ENCODE data around the gene FZD10.

The FZD10 gene, protein sequence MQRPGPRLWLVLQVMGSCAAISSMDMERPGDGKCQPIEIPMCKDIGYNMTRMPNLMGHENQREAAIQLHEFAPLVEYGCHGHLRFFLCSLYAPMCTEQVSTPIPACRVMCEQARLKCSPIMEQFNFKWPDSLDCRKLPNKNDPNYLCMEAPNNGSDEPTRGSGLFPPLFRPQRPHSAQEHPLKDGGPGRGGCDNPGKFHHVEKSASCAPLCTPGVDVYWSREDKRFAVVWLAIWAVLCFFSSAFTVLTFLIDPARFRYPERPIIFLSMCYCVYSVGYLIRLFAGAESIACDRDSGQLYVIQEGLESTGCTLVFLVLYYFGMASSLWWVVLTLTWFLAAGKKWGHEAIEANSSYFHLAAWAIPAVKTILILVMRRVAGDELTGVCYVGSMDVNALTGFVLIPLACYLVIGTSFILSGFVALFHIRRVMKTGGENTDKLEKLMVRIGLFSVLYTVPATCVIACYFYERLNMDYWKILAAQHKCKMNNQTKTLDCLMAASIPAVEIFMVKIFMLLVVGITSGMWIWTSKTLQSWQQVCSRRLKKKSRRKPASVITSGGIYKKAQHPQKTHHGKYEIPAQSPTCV

DNA sequence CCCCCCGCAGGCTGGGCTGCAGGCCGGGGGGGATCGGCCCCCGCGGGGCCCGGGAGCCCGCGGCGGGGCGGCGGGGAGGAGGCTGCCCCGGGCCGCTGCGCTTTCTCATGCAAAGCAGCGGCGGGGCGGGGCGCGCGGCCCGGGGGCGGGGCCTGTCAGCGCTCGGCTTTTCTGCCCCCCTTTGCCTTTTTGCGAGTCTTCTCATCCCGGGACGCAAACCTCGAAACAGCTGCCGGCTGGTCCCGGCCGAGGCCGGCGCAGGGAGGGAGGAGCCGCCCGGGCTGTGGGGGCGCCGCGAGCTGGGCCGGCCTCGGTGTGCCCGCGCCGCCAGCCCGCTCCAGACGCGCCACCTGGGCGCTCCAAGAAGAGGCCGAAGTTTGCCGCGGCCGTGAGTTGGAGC lies at the start of gene FZD10:
TSS of gene FZD10 (plus strand) at position 198 of the 400 bp plus-strand sequence. CDS start 479 bp downstream, outside the sequence.
- no peak for DNase-seq (ENCODE audit: low read depth)

DNA sequence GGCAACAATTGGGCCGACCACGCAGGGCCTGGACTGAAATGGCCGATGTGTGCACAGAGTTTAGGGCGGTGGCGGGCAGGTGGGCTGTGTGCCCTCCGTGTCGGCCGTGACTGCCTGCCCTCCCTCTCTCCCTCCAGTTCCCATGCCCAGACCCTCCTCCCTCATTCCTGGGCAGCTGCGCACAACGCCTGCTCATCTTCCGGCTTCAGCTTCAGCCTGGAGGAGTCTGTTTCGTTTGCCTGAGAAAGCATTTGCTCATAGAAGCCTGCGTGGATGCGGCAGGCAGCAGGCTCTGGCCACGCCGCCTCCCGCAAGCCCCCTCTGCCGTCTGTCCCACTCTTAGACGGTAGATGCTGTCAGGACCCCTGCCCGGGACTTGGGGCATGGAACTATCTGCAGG lies 47.3 kb upstream of the FZD10 start:
- no peak for DNase-seq (ENCODE audit: low read depth)

DNA sequence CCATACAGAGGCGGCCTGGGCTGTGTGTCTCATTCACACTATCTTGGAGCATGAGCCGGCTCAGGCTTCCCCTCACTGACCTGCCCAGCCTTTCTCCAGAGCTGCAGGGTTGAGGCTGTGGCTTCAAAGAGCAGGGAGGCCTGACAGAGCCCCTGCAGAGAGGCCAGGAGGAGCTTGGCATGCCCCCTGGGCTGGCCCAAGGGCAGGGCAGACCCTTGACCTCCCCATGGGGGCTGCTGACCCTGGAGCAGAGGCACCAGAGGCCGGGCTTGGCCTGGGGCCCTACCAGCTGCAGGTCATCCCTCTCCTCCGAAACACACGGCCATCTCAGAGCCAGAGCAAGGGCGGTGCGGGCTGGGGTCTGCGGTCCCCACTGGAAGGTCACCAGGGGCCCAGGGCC lies 46.6 kb upstream of the FZD10 start:
- DNase-seq (ENCODE audit: low read depth): no peak

DNA sequence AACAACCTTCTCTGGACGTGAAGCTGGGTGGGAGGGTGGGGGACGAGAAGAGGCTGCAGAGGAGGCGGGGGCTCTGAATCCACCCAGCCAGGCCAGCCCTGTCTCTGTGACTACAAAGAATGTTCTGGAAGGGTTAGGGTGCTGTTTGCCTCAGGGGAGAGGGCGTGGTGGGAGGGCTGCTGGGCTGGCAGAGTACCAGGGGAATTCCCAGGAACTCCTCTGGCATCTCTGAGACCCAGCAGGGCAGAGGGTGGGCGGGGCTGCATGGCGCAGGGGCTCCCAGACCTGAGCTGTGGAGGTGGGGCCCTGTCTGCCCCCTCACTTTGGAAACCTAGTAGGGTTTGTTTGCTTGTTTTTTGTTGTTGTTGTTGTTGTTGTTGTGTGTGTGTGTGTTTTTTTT lies 45.5 kb upstream of the FZD10 start:
- no peak for DNase-seq (ENCODE audit: low read depth)

DNA sequence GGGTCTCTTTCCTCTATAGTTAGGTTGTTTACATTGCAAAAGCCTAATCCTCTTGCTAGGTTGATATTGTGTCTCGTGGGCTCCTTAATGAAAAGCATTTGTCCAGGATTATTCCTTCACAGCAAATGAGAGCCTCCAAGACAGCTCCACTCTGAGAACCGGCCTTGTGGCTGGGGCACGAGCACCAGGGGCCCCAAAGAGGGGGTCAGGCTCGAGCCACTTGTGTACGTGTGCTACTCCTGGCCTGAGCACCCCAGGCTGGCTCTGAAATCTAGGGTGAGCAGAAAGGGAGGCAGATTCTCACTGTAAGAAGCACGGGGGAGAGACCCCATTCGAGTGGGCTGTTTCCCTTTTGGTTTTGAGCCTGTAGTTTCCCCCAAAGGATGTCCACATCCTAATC lies 45.0 kb upstream of the FZD10 start:
- DNase-seq (ENCODE audit: low read depth): no peak

DNA sequence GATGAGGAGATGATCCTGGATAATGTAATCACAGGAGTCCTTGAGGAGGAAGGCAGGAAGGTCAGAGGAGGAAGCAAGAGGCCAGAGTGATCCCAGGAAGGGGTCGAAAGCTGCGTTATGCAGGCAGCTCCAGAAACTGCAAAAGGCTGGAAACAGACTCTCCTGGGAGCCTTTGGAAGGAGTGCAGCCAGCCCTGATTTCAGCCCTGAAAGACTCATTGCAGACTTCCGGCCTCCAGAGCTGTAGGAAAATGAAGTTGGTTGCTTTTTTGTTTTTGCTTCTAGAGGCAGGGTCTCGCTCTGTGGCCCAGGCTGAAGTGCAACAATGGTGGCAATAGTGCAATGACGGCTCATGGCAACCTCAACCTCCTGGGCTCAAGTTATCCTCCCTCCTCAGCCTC lies 44.6 kb upstream of the FZD10 start:
- no peak for DNase-seq (ENCODE audit: low read depth)

DNA sequence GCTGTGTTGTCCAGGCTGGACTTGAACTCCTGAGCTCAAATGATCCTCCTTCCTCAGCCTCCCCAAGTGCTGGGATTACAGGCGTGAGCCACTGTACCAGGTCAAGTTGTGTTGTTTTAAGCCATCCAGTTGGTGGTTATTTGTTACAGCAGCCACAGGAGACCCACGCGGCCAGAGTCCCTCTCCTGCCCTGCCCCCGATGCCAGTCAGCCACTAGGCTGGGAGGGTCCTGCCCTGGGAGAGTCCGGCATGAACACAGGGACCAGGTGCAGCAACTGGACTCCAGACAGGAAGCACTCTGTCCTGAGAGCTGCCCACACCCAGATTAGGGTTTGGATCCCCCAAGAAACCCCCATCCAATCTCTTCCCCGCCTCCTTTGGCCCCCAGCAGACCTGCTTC lies 44.1 kb upstream of the FZD10 start:
- DNase-seq (ENCODE audit: low read depth): no peak

DNA sequence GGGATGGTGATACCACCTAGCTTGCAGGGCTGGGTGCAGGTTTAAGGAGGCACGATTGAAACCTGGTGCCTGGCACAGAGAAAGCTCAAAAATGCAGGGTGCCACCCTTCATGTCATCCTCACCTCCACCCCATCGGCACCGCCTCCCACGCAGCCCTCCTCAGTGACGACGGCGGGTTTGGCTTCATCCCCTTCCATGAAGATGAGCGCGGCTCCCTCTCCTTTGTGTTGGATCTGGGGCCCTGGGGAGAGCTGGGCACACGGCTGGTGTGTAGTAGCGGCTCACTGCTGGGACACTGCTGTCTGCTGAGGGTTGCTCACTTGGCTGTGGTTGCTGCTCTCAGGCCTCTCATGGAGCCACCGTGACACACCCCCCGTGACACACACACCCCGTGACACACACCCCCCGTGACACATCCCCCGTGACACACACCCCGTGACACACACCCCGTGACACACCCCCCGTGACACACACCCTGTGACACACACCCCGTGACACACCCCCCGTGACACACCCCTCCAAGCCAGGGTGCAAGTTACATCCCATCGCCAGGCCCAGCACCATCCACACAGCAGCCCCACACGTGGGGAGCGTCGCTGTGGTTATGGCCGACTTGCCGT lies 42.9 kb upstream of the FZD10 start:
- no peak for DNase-seq (ENCODE audit: low read depth)

DNA sequence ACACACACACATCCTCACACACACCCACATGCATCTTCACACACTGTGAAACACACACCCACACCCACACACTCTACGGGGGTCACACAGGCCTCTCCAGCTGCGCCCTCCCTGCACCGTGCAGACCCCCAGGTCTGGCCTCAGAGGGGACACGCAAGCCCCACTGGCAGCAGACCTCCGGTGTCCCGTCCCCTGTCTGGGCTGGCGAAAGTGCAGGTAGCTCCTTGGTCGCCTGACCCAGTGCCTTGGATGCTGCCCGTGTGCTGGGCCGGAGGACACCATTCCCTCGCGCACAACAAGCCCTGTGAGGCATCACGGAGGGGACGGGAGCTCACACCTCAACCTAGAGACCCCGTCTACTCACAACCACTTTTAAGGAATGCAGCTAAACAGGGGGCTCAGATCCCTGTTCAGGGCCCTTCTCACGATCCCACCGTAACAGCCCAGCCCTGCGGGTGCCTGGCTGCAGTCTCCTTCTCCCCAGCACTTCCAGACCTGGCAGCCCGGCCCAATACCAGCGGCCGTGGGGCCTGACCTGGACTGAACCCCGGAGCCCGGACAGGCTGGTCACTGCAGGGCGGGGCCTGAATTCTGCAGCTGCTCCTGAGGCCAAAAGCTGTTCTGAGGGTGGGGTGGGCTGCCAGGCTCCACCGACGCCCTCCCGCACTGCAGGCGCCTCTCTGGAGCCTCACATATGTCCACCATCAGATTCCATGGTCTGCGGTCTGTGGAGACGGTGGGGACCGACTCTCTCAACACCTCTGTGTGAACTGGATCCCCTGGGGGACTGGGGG lies 42.1 kb upstream of the FZD10 start:
- no peak for DNase-seq (ENCODE audit: low read depth)

DNA sequence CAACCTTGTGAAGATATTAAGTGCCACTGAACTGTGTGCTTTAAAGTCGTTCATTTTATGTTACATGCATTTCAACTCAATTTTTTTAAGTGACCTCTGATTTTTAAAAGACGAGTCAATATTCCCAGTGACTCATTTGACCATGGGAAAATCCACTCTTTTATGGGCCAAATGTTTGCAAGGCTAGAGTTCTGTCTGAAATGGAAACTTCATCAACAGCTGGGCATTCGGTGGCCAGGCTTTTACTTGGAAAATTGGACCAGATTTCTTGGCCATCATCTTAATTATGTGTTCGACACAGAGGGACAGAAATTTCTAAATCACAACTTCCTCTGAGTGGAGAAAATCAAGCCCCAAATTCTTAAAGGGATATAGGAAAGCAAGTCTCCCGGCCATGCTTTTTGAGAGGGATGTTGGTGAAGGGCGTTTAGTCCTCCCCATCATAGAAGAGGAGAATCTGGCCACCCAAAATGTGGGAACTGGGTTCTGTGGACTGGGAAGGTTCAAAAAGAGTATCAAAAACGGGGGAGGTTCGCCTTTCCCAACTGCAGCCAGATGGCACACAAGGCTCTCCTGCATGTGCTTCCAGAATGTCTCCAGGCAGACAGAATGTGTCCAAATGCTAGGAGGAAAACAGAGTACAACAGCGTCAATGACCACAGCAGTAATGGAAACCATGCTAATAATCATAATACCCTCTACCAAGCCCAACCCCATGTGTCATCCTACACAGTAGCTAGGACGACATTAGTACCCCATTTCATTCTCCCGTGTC lies 40.9 kb upstream of the FZD10 start:
- DNase-seq (ENCODE audit: low read depth): no peak

DNA sequence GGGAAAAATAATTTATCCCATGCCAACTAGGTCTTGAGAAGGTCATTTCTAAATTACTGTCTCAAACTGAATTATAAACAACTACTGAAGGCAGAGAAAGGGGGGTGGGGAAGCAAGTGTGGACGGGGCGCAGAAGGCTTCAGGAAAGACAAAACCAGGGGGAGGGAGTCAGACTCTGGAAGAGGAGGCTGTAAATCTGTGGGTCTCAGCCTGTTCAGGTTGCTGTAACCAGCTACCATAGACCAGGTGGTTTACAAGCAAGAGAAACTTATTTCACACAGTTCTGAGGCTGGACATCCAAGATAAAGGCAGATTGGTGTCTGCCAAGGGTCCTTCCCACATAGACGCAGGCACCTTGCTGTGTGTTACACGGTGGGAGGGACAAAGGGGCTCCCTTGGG lies 39.9 kb upstream of the FZD10 start:
- DNase-seq (ENCODE audit: low read depth): no peak

DNA sequence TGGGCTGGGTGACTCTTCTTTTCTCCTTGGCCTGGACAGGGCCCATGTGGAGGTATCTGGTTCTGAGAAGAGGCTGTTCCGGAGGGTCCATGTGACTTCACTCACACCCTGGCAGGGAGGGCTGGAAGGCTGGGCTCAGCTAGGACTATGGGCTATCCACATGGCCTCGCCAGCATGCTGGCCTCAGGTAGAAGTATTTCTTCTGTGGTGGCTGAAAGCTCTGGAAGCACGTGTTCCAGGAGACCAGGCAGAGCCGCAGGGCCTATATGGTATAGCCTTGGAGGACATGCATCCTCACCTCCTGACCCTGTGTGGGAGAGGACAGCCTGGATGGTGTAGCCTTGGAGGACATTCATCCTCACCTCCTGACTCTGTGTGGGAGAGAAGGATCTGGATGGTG lies 38.2 kb upstream of the FZD10 start:
- no peak for DNase-seq (ENCODE audit: low read depth)

DNA sequence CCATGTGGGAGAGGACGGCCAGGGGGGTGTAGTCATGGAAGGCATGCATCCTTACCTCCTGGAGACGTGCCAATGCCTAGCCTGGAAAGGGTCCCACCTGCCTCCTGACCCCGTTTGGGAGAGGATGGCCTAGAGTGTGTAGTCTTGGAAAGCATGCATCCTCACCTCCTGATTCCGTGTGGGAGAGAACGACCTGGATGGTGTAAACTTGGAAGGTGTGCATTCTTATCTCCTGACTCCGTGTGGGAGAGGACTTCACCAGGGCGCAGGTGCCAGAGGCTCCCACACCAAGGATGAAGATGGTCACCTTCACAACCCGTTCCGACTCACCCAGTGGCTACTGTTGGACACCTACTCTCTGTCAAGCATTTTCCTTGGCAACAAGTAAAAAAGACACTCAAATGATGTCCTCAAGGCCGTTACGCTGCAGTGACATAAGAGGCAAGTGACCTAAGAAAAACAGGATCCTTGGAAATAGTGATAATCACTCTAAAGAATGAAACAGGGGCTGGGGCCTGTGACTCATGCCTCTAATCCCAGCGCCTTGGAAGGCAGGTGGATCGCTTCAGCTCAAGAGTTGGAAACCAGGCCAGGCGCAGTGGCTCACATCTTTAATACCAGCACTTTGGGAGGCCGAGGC lies 37.5 kb upstream of the FZD10 start:
- DNase-seq (ENCODE audit: low read depth): no peak

DNA sequence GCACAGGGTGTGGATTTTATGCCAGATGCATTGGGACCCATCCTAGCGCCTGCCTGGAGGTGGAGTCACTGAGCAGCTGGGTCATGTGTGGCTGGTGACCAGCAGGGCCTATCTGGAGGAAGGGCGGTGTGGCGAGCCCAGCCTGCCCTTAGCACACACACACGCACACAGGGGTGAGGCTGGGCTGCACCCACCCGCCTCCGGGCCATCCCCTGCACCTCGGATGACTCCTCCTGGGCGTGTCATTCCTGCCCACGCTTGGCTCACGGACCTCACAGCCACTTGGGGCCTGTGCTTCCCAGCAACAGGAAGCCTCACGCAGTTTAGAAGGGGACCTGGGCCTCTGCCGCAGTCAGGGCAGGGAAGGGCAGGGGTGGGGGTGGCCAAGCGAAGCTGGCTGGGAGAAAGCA lies 36.2 kb upstream of the FZD10 start:
- no peak for DNase-seq (ENCODE audit: low read depth)

DNA sequence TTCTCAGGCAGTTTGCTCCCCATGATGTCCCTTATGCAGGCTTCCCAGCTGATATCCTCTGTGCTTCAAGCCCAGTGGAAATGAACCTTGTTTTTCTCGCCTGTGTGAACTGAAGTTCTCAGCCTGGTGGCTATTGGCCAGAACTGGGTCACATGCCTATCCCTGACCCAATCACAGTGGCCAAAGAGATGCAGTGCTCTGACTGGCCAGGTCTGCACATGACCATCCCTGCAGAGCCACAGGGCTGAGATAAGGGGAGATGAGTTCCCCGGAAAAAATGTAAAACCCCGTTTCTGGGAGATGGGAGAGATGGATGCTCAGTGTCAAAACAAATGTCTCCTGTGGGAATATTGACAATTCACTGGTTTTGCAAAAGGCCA lies 34.7 kb upstream of the FZD10 start:
- no peak for DNase-seq (ENCODE audit: low read depth)

DNA sequence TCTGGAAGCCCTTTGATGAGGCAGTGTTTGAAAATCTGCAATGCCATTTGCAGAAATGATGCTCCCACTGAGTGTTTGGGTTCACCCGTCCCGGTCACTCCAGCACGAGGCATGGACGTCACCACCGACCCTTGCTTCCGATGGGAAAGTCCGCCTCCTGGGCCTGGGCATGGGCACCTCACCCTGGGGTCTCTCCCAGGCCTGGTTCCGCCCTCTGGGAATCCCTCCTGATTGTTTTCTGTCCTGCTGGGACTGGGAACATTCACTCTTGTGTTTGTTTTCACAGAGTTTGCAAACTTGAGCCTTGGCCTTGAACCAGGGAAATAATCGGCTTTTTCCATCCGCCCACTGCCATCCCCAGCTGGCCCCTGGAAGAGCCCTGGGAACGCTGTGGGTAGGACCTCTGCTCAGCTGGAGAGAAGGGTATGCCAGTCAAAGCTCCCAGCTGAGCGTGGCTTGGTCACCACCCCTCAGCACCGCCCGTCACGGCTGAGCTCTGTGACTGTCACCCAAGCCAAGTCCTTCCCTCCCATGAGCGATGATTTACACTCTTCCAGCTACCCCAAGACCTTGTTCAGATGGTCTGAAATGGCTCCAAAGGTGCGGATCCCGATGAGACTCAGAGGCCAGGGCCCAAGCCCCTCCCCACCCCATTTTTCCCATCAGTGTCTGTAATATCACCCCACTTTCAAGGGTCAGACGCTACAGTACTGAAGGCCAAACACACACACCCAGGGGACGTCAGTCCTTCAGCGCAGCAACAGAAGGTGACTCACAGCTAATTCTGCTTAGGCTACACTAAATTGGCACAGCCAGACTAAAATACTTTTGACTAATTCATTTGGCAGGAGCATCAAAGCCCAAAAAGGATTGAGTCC lies 34.1 kb upstream of the FZD10 start:
- no peak for DNase-seq (ENCODE audit: low read depth)

DNA sequence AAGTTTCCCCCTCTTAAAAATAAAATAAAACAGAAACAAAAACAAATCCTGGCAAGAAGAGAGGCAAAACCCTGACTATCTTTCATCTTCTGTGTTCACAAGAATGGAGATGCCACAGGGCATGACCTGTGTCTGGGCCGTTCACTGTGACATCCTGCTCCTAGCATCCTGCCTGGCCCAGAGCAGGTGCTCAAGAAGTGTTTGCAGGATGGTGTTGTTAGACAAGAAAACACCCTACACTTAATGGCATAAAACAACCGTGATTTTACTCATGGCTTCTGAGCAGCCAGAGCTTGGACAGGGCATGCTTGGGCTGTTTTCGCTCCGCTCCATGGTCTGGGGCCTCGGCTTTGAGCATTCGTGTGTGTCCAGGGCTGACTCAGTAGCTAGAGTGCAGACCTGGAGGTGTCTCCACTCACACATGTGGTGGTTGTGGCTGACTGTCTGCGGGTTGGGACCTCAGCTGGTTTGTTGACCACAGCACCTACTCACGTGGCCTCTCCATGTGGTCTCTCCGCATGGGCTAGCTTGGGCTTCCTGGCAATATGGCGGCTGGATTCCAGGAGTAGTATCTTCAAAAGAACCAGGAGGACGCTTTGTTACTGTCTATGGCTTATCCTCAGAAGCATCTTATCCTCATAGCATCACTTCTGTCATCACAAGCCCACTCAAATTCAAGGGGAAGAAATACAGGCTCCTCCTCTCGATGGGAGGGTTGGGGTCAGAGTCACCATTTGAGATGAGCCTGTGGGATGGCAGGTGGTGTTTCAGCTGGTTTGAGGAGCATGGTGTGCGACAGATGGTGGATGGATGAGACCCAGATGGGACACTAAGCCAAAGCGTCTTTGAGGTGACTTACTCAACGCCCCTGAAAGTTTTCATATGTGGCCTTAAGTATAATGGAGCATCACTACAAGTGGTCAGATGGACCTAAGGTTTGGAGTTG lies 33.2 kb upstream of the FZD10 start:
- DNase-seq (ENCODE audit: low read depth): no peak

DNA sequence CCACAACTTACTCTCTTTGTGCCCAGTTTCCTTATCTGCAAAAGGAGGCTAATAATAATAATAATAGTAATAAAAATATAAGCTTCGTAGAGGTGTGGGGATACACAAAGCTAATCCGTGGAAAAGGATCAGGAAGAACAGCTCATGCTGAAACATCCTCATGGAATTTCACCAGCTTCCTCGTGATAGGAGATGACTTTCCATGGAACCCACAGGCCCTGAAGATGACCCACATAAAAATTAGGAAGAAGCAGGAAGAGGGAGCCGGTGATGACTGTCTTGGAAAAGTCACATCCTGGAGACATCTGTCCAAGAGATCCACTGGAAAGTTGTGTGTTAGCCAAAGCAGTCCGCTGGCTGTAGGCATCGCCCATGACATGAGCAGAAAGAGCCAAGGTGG lies 31.9 kb upstream of the FZD10 start:
- no peak for DNase-seq (ENCODE audit: low read depth)

DNA sequence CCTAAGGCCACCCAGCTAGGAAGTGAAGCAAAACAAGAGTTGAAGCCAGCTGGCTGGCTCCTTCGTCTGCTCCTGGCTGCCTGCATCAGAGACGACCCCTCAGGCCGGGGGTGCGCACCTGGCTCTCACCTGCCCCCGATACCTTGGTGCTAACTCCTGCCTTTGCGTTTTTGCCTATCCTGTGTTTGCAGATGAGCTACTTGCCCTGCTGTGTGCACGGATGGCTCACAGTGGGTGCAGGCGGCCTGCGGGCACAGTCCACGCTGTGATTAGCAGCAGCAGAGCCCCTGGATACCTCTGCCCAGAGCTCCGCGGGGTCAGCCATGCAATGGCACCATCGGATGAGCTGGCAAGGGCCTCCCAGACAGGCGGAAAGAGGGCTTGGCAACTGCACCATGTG lies 31.2 kb upstream of the FZD10 start:
- no peak for DNase-seq (ENCODE audit: low read depth)
